ENCODE data around the gene CHD9NB.
"Not testable (repeated sequence)": the region's sequence is repeated elsewhere in the genome, so short reads cannot be mapped to it uniquely, and the experiment has no call there.

CHD9NB gene

GRCh38 chr16:53048139-53048915 is 4.4 kb downstream of the CHD9NB start:
- no peak for TF ChIP-seq CTCF (IDR thresholded peaks at IDR 0.05; ENCODE audit: insufficient read depth, low read depth, low read length, missing control alignments)
- no peak for DNase-seq (ENCODE audit: low read depth)
- no peak overlapping the region for H3K4me3 ChIP-seq (ENCODE audit: low read depth, low read length)

GRCh38 chr16:53047515-53047914 is 5.2 kb downstream of the CHD9NB start:
- not testable (repeated sequence) for DNase-seq (ENCODE audit: low read depth); H3K4me3 ChIP-seq (ENCODE audit: low read depth, low read length)

GRCh38 chr16:53045341-53046220 is 7.1 kb downstream of the CHD9NB start:
- no peak for DNase-seq (ENCODE audit: low read depth)
- no peak overlapping the region for H3K4me3 ChIP-seq (ENCODE audit: low read depth, low read length)
- TF ChIP-seq CTCF (IDR thresholded peaks at IDR 0.05; ENCODE audit: insufficient read depth, low read depth, low read length, missing control alignments) = no peak

- H3K4me3 ChIP-seq (ENCODE audit: low read depth, low read length) = no peak overlapping the region
- DNase-seq (ENCODE audit: low read depth) = no peak
These were observed 8.6 kb downstream of the CHD9NB start for GRCh38 chr16:53043986-53044601.

GRCh38 chr16:53043428-53043831 is 9.3 kb downstream of the CHD9NB start:
- no peak for DNase-seq (ENCODE audit: low read depth)
- no peak for TF ChIP-seq CTCF (IDR thresholded peaks at IDR 0.05; ENCODE audit: insufficient read depth, low read depth, low read length, missing control alignments)
- H3K4me3 ChIP-seq (ENCODE audit: low read depth, low read length) = no peak overlapping the region

More at GRCh38 chr16:53043986-53044601, 8.6 kb downstream of the CHD9NB start:
- TF ChIP-seq CTCF (IDR thresholded peaks at IDR 0.05; ENCODE audit: insufficient read depth, low read depth, low read length, missing control alignments) = no peak

- TF ChIP-seq CTCF (IDR thresholded peaks at IDR 0.05; ENCODE audit: insufficient read depth, low read depth, low read length, missing control alignments) = no peak
- DNase-seq (ENCODE audit: low read depth) = no peak
- no peak overlapping the region for H3K4me3 ChIP-seq (ENCODE audit: low read depth, low read length)
These were observed 10.4 kb downstream of the CHD9NB start for GRCh38 chr16:53042235-53042701.
